Epithelial cell of esophagus (primary cell): Measurements from ENCODE around the gene AP1M2.

Source experiments
- DNase-seq: peaks from one replicate; pipeline ENCODE4 v3.0.0; 2010; ENCODE audit warnings: low read depth
- H3K4me3 ChIP-seq: 2 replicates; pipeline ENCODE4 v1.5.1; 2011; ENCODE audit warnings: mild to moderate bottlenecking, low read length, control low read depth
- TF ChIP-seq, protein P1 (sequence below): IDR thresholded peaks from 2 replicates; pipeline ENCODE4 v1.5.1; 2011; ENCODE audit warnings: low read depth, mild to moderate bottlenecking, low read length, control low read depth, inconsistent platforms; ENCODE audit not compliant: insufficient read depth; ENCODE audit errors: missing control alignments

Gene AP1M2

GRCh38 chr19:10587022-10587838 lies at the start of gene AP1M2:
Gene AP1M2, minus strand, starts transcription at chr19:10587312. Its CDS starts 81 bp downstream, at chr19:10587231.
- TF ChIP-seq, protein P1, sequence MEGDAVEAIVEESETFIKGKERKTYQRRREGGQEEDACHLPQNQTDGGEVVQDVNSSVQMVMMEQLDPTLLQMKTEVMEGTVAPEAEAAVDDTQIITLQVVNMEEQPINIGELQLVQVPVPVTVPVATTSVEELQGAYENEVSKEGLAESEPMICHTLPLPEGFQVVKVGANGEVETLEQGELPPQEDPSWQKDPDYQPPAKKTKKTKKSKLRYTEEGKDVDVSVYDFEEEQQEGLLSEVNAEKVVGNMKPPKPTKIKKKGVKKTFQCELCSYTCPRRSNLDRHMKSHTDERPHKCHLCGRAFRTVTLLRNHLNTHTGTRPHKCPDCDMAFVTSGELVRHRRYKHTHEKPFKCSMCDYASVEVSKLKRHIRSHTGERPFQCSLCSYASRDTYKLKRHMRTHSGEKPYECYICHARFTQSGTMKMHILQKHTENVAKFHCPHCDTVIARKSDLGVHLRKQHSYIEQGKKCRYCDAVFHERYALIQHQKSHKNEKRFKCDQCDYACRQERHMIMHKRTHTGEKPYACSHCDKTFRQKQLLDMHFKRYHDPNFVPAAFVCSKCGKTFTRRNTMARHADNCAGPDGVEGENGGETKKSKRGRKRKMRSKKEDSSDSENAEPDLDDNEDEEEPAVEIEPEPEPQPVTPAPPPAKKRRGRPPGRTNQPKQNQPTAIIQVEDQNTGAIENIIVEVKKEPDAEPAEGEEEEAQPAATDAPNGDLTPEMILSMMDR, result no peak
- peak; percentile 86 for DNase-seq
- H3K4me3 ChIP-seq, result peak within 1 kb of the TSS; percentile 80

DNA sequence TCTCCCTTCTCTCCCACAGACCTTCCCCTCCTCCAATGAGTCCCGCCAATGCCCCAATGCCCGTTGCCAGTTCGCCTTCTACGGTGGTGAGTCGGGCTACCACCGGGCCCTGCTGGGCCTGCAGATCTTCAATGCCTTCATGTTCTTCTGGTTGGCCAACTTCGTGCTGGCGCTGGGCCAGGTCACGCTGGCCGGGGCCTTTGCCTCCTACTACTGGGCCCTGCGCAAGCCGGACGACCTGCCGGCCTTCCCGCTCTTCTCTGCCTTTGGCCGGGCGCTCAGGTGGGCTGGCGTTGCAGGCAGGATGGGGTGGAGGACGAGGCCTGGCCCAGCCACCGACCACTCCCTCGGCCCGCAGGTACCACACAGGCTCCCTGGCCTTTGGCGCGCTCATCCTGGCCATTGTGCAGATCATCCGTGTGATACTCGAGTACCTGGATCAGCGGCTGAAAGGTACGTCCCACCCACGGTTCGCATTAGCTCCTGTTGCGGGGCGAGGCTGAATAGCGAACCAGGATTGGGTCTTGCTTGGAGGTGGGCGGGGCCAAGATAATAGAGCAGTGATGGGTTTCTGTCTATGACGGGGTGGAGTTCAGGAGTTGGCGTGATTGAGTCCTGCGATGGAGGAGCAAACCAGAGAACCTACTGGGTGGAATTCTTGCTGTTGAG lies 49.3 kb upstream of the AP1M2 start:
- TF ChIP-seq, protein P1, result no peak
- no peak overlapping the region for H3K4me3 ChIP-seq
- no peak for DNase-seq

DNA sequence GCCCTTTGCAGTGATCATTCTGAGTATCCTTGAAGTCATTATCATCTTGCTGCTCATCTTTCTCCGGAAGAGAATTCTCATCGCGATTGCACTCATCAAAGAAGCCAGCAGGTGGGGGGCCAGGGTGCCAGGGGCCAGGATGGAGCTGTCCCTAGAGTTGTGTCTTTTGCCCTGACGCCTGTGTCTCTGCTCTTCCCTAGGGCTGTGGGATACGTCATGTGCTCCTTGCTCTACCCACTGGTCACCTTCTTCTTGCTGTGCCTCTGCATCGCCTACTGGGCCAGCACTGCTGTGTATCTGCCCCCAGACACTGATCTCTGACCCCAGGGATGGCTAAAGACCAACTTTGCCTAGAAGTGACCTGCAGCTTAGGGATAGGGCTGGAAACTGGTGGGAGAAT lies 47.9 kb upstream of the AP1M2 start:
- DNase-seq, result no peak
- H3K4me3 ChIP-seq, result no peak overlapping the region
- TF ChIP-seq, protein P1, result no peak

DNA sequence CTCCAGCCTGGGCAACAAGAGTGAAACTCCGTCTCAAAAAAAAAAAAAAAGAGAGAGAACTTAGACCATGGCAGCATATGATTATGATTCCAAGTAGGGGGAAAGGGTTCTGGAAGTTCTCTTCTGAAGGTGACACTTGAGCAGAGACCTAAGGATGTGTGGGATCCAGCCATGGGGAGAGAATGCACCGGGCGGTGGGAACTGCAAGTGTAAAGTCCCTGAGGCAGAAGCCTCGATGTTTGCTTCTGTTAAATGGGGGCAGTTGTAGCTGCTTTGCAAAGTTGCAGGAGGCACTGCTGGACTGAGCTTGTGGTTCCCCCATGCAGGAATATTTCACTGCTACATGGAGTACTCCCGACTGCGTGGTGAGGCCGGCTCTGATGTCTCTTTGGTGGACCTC lies 47.3 kb upstream of the AP1M2 start:
- H3K4me3 ChIP-seq, result no peak overlapping the region
- DNase-seq, result no peak
- TF ChIP-seq, protein P1, result no peak

DNA sequence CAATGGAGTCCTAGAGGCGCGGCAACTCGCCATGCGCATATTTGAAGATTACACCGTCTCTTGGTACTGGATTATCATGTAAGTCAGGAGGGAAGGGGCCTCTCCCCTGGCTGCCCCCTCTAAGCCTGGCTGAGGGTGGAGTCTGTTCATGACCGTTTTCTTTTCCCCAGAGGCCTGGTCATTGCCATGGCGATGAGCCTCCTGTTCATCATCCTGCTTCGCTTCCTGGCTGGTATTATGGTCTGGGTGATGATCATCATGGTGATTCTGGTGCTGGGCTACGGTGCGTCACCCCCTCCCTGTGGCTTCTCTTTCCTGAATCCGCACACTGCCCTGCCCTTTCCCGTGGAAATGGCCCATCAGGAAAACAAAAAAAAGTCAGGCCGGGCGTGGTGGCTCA lies 44.8 kb upstream of the AP1M2 start:
- no peak for DNase-seq
- TF ChIP-seq, protein P1, result no peak
- H3K4me3 ChIP-seq, result no peak overlapping the region

DNA sequence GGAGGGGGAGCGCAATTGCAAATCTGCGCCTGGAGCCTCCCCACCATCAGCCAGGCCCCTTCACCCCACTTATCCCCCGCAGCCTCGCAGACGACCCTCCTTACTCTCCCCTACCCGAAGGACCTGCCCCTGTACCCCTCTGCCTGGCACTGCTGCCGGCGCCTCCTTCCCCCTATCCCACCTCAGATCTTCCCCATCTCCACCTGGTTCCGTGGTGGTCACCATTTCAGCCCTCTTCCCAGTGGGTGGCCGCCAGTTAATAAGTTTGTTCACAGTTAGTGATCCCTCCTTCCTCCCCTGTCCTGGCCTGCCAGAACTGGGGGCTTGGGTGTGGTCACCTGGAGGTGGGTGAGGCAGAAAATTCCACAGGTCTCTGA lies 38.6 kb upstream of the AP1M2 start:
- peak overlapping the region; percentile 83 for H3K4me3 ChIP-seq
- DNase-seq, result no peak
- TF ChIP-seq, protein P1, result no peak
